ENCODE results near the gene CFAP61. TPM values are rescaled to one million over a fixed set of nuclear protein-coding genes. Genes with fewer than 3 reads are reported as not detected.

Gene CFAP61
- polyA plus RNA-seq, 1 of the 3 experiments (the other 2 are of a cell fraction) = 0.26 TPM

DNA sequence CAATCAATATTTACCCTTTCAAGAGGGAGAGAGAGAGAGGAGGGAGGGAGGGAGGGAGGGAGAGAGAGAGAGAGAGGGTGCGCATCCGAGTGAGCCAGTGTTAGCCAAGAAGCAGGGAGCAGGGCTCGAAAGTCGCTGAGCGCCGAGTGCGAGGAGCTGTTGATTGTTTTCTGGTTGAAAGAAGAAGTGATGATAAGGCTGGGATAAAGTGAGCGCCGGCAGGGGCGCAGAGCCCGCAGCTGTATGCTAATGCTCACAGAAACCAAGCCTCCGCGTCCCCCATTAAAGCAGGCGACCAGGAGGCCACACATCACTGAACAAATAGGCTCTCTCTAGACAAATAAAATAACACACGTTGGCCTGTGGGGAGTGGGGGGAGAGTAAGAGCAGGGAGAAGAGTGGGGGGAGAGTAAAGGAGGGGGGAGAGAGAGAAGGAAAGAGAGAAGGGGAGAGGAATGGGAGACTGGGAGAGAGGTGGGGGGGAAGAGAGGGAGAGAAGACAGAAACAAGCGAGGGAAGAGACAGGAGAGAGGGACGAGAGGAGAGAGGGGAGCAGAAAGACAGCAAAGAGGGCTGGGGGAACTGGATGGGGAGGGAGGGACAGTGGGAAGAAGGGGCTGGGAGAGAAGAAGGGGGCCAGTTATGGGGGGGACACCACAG is 310.6 kb downstream of the CFAP61 start:
- TF ChIP-seq, protein P1, sequence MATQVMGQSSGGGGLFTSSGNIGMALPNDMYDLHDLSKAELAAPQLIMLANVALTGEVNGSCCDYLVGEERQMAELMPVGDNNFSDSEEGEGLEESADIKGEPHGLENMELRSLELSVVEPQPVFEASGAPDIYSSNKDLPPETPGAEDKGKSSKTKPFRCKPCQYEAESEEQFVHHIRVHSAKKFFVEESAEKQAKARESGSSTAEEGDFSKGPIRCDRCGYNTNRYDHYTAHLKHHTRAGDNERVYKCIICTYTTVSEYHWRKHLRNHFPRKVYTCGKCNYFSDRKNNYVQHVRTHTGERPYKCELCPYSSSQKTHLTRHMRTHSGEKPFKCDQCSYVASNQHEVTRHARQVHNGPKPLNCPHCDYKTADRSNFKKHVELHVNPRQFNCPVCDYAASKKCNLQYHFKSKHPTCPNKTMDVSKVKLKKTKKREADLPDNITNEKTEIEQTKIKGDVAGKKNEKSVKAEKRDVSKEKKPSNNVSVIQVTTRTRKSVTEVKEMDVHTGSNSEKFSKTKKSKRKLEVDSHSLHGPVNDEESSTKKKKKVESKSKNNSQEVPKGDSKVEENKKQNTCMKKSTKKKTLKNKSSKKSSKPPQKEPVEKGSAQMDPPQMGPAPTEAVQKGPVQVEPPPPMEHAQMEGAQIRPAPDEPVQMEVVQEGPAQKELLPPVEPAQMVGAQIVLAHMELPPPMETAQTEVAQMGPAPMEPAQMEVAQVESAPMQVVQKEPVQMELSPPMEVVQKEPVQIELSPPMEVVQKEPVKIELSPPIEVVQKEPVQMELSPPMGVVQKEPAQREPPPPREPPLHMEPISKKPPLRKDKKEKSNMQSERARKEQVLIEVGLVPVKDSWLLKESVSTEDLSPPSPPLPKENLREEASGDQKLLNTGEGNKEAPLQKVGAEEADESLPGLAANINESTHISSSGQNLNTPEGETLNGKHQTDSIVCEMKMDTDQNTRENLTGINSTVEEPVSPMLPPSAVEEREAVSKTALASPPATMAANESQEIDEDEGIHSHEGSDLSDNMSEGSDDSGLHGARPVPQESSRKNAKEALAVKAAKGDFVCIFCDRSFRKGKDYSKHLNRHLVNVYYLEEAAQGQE (IDR thresholded peaks at IDR 0.05; ENCODE audit: low read depth, low read length) = no peak
- TF ChIP-seq MEF2A (IDR thresholded peaks at IDR 0.05; ENCODE audit: borderline replicate concordance, low read depth) = no peak
- no peak for TF ChIP-seq TEAD4 (IDR thresholded peaks at IDR 0.05; ENCODE audit: borderline replicate concordance, insufficient read depth)
- TF ChIP-seq MXI1 (IDR thresholded peaks at IDR 0.05; ENCODE audit: low read depth, low read length) = no peak
- no peak for TF ChIP-seq NRF1 (IDR thresholded peaks at IDR 0.05; ENCODE audit: low read depth, low read length)
- TF ChIP-seq, protein P2, sequence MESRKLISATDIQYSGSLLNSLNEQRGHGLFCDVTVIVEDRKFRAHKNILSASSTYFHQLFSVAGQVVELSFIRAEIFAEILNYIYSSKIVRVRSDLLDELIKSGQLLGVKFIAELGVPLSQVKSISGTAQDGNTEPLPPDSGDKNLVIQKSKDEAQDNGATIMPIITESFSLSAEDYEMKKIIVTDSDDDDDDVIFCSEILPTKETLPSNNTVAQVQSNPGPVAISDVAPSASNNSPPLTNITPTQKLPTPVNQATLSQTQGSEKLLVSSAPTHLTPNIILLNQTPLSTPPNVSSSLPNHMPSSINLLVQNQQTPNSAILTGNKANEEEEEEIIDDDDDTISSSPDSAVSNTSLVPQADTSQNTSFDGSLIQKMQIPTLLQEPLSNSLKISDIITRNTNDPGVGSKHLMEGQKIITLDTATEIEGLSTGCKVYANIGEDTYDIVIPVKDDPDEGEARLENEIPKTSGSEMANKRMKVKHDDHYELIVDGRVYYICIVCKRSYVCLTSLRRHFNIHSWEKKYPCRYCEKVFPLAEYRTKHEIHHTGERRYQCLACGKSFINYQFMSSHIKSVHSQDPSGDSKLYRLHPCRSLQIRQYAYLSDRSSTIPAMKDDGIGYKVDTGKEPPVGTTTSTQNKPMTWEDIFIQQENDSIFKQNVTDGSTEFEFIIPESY (IDR thresholded peaks at IDR 0.05; ENCODE audit: borderline replicate concordance, low read depth) = no peak
- TF ChIP-seq FOXM1 (IDR thresholded peaks at IDR 0.05; ENCODE audit: low read depth) = no peak
- no peak for TF ChIP-seq ELF1 (IDR thresholded peaks at IDR 0.05)
- no peak for TF ChIP-seq FOSL2 (IDR thresholded peaks at IDR 0.05; ENCODE audit: borderline replicate concordance, low read depth)
- no peak for TF ChIP-seq FOXJ3 (CRISPR knock-in tag; IDR thresholded peaks at IDR 0.05)
- no peak for TF ChIP-seq NFIC (IDR thresholded peaks at IDR 0.05; ENCODE audit: borderline replicate concordance)
- TF ChIP-seq, protein P3, sequence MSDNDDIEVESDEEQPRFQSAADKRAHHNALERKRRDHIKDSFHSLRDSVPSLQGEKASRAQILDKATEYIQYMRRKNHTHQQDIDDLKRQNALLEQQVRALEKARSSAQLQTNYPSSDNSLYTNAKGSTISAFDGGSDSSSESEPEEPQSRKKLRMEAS (IDR thresholded peaks at IDR 0.05; ENCODE audit: low read depth) = no peak
- no peak for TF ChIP-seq RAD21 (IDR thresholded peaks at IDR 0.05; ENCODE audit: low read length)
- TF ChIP-seq, protein P4, sequence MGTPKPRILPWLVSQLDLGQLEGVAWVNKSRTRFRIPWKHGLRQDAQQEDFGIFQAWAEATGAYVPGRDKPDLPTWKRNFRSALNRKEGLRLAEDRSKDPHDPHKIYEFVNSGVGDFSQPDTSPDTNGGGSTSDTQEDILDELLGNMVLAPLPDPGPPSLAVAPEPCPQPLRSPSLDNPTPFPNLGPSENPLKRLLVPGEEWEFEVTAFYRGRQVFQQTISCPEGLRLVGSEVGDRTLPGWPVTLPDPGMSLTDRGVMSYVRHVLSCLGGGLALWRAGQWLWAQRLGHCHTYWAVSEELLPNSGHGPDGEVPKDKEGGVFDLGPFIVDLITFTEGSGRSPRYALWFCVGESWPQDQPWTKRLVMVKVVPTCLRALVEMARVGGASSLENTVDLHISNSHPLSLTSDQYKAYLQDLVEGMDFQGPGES (IDR thresholded peaks at IDR 0.05; ENCODE audit: low read depth, low read length) = no peak
- no peak for TF ChIP-seq RFX5 (IDR thresholded peaks at IDR 0.05; ENCODE audit: low read length)
- no peak for TF ChIP-seq CHD2 (IDR thresholded peaks at IDR 0.05; ENCODE audit: low read length, partially characterized antibody)
- no peak for TF ChIP-seq POLR2AphosphoS5 (IDR thresholded peaks at IDR 0.05; ENCODE audit: low read depth, low read length)
- no peak for TF ChIP-seq SMC3 (IDR thresholded peaks at IDR 0.05; ENCODE audit: low read depth, low read length)
- TF ChIP-seq, protein P5, sequence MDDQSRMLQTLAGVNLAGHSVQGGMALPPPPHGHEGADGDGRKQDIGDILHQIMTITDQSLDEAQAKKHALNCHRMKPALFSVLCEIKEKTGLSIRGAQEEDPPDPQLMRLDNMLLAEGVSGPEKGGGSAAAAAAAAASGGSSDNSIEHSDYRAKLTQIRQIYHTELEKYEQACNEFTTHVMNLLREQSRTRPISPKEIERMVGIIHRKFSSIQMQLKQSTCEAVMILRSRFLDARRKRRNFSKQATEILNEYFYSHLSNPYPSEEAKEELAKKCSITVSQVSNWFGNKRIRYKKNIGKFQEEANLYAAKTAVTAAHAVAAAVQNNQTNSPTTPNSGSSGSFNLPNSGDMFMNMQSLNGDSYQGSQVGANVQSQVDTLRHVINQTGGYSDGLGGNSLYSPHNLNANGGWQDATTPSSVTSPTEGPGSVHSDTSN (IDR thresholded peaks at IDR 0.05) = no peak
- Histone ChIP-seq H2AFZ (ENCODE audit: low read depth) (no peak overlapping the region), H3K79me2 (ENCODE audit: insufficient read depth) (no peaks in the 10 kb centered on the region), H3K27me3 (ENCODE audit: insufficient read depth) (peaks cover 65% of the 10 kb centered on the region), H3K9me2 (no peaks in the 10 kb centered on the region), H3K4me2 (no peak overlapping the region), H3K9ac (no peak overlapping the region), H3F3A (replicated peaks; ENCODE audit: insufficient read depth) (peaks cover 4% of the 10 kb centered on the region), H3K9me3 (no peaks in the 10 kb centered on the region), H3K4me1 (ENCODE audit: control insufficient read depth in 1 of 2, insufficient read depth in 2 of 2, low read depth in 1 of 2, low read length in 1 of 2) (no peaks in the 10 kb centered on the region), H4K20me1 (ENCODE audit: insufficient read depth) (no peaks in the 10 kb centered on the region), H3K27ac (ENCODE audit: low read depth in 2 of 2, low read length in 1 of 2) (no peak overlapping the region), H3K36me3 (replicated peaks in 1 of 2; ENCODE audit: control insufficient read depth in 1 of 2, insufficient read depth in 2 of 2, low read length in 1 of 2) (no peaks in the 10 kb centered on the region), H3K4me3 (ENCODE audit: low read depth in 2 of 2, low read length in 1 of 2) (no peak overlapping the region)
- ChIA-PET CTCF (interaction anchor here (0.6 to 5.5 kb wide), 4 partner anchors 8 to 231 kb away, joined by 3 to 36 read pairs (median 5); no protein-coding TSS in a partner anchor), POLR2A (no interaction called here)
- WGBS (ENCODE audit: low lambda C conversion rate) = 4% methylated on average over 17 of the region's 17 CpGs
- DNase-seq = peak; percentile 38
